Memory B cell (primary cell): ENCODE data around the gene COPA.
"Not testable (repeated sequence)": the region's sequence is repeated elsewhere in the genome, so short reads cannot be mapped to it uniquely, and the experiment has no call there.

Experiments
- ATAC-seq: fragments of 150-1000 bp; cut with Tn5 transposase; 2 replicates; pipeline ENCODE4 v1.10.0; 2021; ENCODE audit warnings: low read depth, mild to moderate bottlenecking, moderate library complexity
- DNase-seq, 2 donors: peaks; one replicate each; pipeline ENCODE4 v3.0.0; 2022; ENCODE audit warnings: low spot score in 2 of 2
- H3K27ac Mint-ChIP-seq: one replicate; pipeline ENCODE4 v1.8.0; 2022; ENCODE audit warnings: mild to moderate bottlenecking, moderate library complexity, mixed read lengths
- H3K27me3 Mint-ChIP-seq: one replicate; pipeline ENCODE4 v1.8.0; 2022; ENCODE audit warnings: mixed read lengths
- H3K36me3 Mint-ChIP-seq: one replicate; pipeline ENCODE4 v1.8.0; 2022; ENCODE audit warnings: mild to moderate bottlenecking, mixed read lengths
- H3K4me1 Mint-ChIP-seq: one replicate; pipeline ENCODE4 v1.8.0; 2022; ENCODE audit warnings: mixed read lengths
- H3K4me3 Mint-ChIP-seq: one replicate; pipeline ENCODE4 v1.8.0; 2022; ENCODE audit warnings: mild to moderate bottlenecking, moderate library complexity, mixed read lengths
- H3K9me3 Mint-ChIP-seq: one replicate; pipeline ENCODE4 v1.8.0; 2022; ENCODE audit warnings: mixed read lengths

COPA gene

DNA sequence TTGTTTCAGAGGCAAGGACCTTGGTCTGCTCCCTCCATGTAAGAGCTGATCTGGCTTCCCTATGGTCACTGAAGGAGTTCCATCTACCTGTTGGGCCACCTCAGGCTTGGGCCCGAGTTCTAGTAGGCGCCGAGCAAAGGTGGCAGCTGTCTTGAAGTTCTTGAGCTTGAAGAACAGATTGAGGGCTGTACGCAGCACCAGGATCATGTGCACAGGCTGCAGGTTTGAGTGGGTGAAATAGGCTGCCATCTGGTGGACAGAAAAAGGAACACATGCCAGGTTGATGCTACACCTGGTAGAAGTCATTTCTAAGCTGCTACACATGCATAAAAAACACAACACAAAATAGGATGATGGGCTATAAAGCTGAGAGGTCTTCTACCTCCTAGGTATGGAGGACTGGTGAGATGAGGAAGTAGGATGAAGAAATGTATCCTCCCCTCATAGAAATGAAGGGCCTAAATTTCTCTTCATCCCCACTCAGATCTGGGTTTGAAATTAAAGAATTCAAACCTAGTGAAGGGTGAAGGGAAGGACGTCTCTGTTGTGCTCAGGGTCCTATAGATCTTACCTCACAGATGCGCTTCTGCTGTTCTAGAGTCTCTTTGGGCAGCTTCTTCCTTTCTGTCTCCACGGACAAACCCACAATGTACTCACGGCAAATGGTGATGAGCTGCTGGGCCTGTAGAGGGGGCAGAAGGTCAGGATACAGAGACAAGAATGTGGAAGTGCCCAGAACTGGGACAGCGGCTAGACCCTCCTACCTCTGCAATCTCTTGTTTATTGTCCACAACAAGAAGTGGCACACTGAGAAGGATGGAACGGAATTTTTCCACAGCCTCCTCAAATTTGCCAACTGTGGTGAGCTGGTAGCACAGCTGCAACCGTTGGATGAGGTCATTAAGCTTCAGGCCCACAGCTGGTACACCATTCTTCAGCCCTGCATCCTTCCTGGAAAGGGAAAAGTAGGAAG lies 51.5 kb downstream of the COPA start:
- no peak overlapping the region for H3K4me3 Mint-ChIP-seq
- ATAC-seq (peak; percentile 97), DNase-seq (peak; percentile 62 to 69)
- no peaks in the 10 kb centered on the region for H3K9me3 Mint-ChIP-seq
- H3K36me3 Mint-ChIP-seq, result peaks cover 40% of the 10 kb centered on the region
- H3K27ac Mint-ChIP-seq, result peak overlapping the region; percentile 58
- no peaks in the 10 kb centered on the region for H3K27me3 Mint-ChIP-seq
- H3K4me1 Mint-ChIP-seq, result peaks cover 4% of the 10 kb centered on the region

DNA sequence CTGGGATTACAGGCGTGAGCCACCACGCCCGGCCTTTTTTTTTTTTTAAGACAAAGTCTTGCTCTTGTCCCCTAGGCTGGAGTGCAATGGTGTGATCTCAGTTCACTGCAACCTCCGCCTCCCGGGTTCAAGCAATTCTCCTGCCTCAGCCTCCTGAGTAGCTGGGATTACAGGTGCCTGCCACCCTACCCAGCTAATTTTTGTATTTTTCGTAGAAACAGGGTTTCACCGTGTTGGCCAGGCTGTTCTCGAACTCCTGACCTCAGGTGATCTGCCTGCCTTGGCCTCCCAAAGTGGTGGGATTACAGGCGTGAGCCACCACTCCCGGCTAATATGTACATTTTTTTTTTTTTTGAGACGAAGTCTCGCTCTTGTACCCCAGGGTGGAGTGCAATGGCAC lies 55.3 kb downstream of the COPA start:
- ATAC-seq, H3K27ac Mint-ChIP-seq, H3K4me3 Mint-ChIP-seq, H3K9me3 Mint-ChIP-seq, H3K27me3 Mint-ChIP-seq, DNase-seq: not testable (repeated sequence)
- peaks cover 21% of the 10 kb centered on the region for H3K4me1 Mint-ChIP-seq
- peaks cover 18% of the 10 kb centered on the region for H3K36me3 Mint-ChIP-seq

- peaks cover 14% of the 10 kb centered on the region for H3K36me3 Mint-ChIP-seq
- no peak overlapping the region for H3K27ac Mint-ChIP-seq
- H3K9me3 Mint-ChIP-seq, result no peaks in the 10 kb centered on the region
- DNase-seq, result no peak
- no peak for ATAC-seq
- no peaks in the 10 kb centered on the region for H3K27me3 Mint-ChIP-seq
- peaks cover 17% of the 10 kb centered on the region for H3K4me1 Mint-ChIP-seq
- peak overlapping the region; percentile 80 for H3K4me3 Mint-ChIP-seq
Measured at GRCh38 chr1:160285506-160285905, 57.5 kb downstream of the COPA start.

GRCh38 chr1:160284782-160285344 lies 58.2 kb downstream of the COPA start, which contains the start of gene PEX19:
PEX19 (minus strand) TSS chr1:160285133; CDS start chr1:160285124, 9 bp downstream.
- Mint-ChIP-seq H3K27me3 (no peaks in the 10 kb centered on the region), H3K36me3 (peaks cover 15% of the 10 kb centered on the region), H3K4me1 (peaks cover 17% of the 10 kb centered on the region), H3K9me3 (no peaks in the 10 kb centered on the region), H3K27ac (peak within 1 kb of the TSS; percentile 96), H3K4me3 (peak within 1 kb of the TSS; percentile 98)
- ATAC-seq (peak; percentile 100), DNase-seq (peak; percentile 91)

GRCh38 chr1:160284220-160284781 lies 58.7 kb downstream of the COPA start:
- DNase-seq (no peak), ATAC-seq (peak; percentile 15)
- H3K27me3 Mint-ChIP-seq, result no peaks in the 10 kb centered on the region
- peaks cover 17% of the 10 kb centered on the region for H3K4me1 Mint-ChIP-seq
- peak overlapping the region; percentile 96 for H3K27ac Mint-ChIP-seq
- peaks cover 17% of the 10 kb centered on the region for H3K36me3 Mint-ChIP-seq
- peak overlapping the region; percentile 98 for H3K4me3 Mint-ChIP-seq
- no peaks in the 10 kb centered on the region for H3K9me3 Mint-ChIP-seq

- H3K4me1 Mint-ChIP-seq, result peaks cover 17% of the 10 kb centered on the region
- H3K9me3 Mint-ChIP-seq, result no peaks in the 10 kb centered on the region
- H3K27me3 Mint-ChIP-seq, result no peaks in the 10 kb centered on the region
- H3K36me3 Mint-ChIP-seq, result peaks cover 21% of the 10 kb centered on the region
- H3K27ac Mint-ChIP-seq, result no peak overlapping the region
- DNase-seq (no peak), ATAC-seq (no peak)
- no peak overlapping the region for H3K4me3 Mint-ChIP-seq
Measured at GRCh38 chr1:160282807-160283206, 60.2 kb downstream of the COPA start.

DNA sequence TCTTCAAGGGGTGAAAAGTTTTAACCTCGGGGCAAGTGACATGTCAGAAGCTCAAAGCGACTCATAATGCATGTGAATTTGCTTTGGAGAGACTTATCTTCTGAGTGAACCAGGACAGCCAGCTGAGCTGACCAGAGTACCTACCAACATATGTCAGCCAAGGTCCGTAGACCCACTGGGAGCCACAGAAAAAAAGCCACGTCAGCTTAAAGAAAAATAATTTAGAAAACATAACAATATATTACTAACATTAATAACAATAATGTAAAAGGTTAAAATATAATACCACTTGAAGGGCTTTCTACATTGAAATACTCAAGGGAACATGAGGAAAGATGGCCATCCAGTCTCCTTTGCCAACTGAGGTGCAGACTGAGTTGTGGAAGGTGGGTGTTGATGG lies 65.1 kb downstream of the COPA start:
- Mint-ChIP-seq H3K27ac (no peak overlapping the region), H3K9me3 (no peaks in the 10 kb centered on the region), H3K27me3 (no peaks in the 10 kb centered on the region), H3K4me1 (no peaks in the 10 kb centered on the region), H3K4me3 (no peak overlapping the region), H3K36me3 (peaks cover 21% of the 10 kb centered on the region)
- no peak for DNase-seq
- ATAC-seq, result no peak

DNA sequence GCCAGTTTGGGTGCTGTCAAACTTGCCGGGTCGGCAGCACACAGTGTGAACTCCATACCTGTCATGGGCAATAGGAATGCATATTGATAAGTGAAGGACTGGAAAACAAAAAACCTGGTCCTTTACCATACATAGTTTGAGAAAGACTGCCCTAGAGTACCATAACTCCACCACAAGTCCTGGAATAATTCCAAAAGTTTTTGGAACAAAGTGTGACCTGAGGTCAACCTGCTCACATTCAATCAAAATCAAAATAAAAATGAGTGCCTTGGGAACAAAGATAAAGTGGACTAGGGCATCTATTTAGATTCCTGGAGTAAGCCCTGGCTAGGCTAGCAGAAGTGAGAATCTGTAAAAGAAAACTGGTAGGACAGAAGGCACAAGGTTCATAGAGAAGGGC lies 65.7 kb downstream of the COPA start:
- Mint-ChIP-seq H3K27ac (no peak overlapping the region), H3K4me3 (no peak overlapping the region), H3K27me3 (no peaks in the 10 kb centered on the region), H3K4me1 (no peaks in the 10 kb centered on the region), H3K9me3 (no peaks in the 10 kb centered on the region), H3K36me3 (peaks cover 19% of the 10 kb centered on the region)
- DNase-seq, result no peak
- no peak for ATAC-seq

DNA sequence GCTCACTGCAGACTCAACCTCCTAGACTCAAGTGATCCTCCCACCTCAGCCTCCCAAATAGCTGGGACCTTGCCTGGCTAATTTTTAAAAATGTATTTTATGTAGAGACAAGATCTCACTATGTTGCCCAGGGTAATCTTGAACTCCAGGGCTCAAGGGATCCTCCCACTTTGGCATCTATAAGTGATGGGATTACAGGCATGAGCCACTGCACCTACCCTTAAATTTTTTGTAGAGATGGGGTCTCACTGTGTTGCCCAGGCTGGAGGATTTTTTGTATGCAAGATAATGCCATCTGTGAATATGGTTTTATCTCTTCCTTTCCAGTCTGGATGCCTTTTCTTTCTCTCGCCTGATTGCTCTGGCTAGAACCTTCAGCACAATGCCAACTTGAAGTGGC lies 72.0 kb downstream of the COPA start:
- Mint-ChIP-seq H3K4me3 (no peak overlapping the region), H3K27me3 (no peaks in the 10 kb centered on the region)

GRCh38 chr1:160267284-160267991 lies 75.6 kb downstream of the COPA start:
- Mint-ChIP-seq H3K9me3 (no peaks in the 10 kb centered on the region), H3K27ac (no peak overlapping the region), H3K4me1 (peaks cover 5% of the 10 kb centered on the region), H3K36me3 (no peaks in the 10 kb centered on the region), H3K27me3 (no peaks in the 10 kb centered on the region), H3K4me3 (no peak overlapping the region)
- ATAC-seq (no peak), DNase-seq (no peak)

More for the DNA sequence above, 72.0 kb downstream of the COPA start:
- no peaks in the 10 kb centered on the region for H3K36me3 Mint-ChIP-seq
- DNase-seq (no peak), ATAC-seq (no peak)
- H3K4me1 Mint-ChIP-seq, result no peaks in the 10 kb centered on the region
- H3K9me3 Mint-ChIP-seq, result no peaks in the 10 kb centered on the region
- no peak overlapping the region for H3K27ac Mint-ChIP-seq

- H3K27me3 Mint-ChIP-seq, result no peaks in the 10 kb centered on the region
- ATAC-seq (no peak), DNase-seq (no peak)
- no peaks in the 10 kb centered on the region for H3K9me3 Mint-ChIP-seq
- no peak overlapping the region for H3K4me3 Mint-ChIP-seq
- no peak overlapping the region for H3K27ac Mint-ChIP-seq
- peaks cover 18% of the 10 kb centered on the region for H3K4me1 Mint-ChIP-seq
- no peaks in the 10 kb centered on the region for H3K36me3 Mint-ChIP-seq
Measured at GRCh38 chr1:160264795-160265307, 78.2 kb downstream of the COPA start.

DNA sequence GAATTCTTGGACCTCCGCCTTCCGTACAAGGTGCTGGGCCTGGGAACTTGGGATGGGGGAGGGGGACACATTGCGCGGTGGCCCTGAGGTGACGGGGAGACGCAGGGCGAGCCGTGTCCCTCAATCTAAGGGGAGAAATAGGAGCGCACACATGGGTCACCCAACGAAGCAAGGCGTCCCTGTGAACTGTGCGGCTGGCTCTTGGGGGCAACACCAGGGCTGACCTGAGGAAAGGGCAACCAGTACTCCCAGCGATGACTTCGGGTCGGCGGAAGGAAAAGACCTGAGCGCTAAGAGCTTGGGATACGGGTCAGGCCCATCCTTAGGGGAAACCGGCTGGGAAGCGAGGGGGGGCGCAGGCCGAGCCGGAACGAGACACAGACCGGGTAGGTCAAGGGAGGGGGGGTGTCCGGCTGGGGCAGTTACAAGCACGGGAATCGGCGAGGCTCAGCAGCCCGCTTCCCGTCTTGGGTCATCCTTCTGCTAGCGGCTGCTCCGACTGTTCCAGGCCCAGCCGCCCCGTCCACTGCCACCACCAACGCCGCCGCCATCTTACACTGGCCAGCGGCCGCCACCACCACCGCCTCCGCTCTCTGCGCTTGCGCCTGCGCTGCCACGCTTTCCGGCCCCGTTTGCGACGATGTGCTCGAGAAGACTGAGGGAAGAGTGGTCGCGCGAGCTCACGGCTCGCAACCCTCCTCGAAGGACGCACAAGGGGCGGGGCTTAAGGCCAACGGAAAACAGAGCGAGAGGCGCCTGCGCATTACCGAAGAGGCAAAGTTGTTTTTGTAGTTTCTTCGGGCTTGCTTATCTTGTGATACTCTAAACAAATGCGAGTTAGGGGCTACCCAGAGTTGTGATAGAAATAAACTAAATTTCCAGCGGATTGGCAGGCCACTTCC lies 80.9 kb downstream of the COPA start, which contains the start of gene DCAF8:
Gene DCAF8 (minus strand): TSS at position 657 of the 902 bp plus-strand sequence. CDS start 18,541 bp downstream, outside the sequence.
- no peaks in the 10 kb centered on the region for H3K9me3 Mint-ChIP-seq
- no peaks in the 10 kb centered on the region for H3K27me3 Mint-ChIP-seq
- peaks cover 23% of the 10 kb centered on the region for H3K4me1 Mint-ChIP-seq
- peaks cover 4% of the 10 kb centered on the region for H3K36me3 Mint-ChIP-seq
- DNase-seq (peak; percentile 94 to 95), ATAC-seq (peak; percentile 84)
- peak within 1 kb of the TSS; percentile 93 for H3K4me3 Mint-ChIP-seq
- H3K27ac Mint-ChIP-seq, result peak within 1 kb of the TSS; percentile 99

DNA sequence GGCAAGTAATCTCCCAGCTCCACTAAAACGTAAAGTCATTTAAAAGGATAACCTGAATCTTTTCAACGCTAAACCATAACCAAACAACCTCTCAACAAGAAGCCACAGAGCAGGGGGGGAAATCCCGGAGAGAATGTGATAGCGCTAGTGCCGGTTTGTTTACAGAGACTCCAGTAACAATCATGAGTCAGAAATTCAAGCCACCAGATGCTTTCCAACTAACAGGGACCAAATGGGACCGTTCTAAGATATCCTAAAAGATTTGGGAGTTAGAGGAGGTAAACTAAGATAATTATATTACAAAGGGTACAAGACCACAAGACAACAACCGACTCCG lies 81.5 kb downstream of the COPA start:
- H3K4me1 Mint-ChIP-seq, result peaks cover 23% of the 10 kb centered on the region
- H3K36me3 Mint-ChIP-seq, result peaks cover 4% of the 10 kb centered on the region
- ATAC-seq (peak; percentile 54), DNase-seq (peak in 1 of 2 donors; percentile 62)
- no peaks in the 10 kb centered on the region for H3K9me3 Mint-ChIP-seq
- peak overlapping the region; percentile 93 for H3K4me3 Mint-ChIP-seq
- peak overlapping the region; percentile 99 for H3K27ac Mint-ChIP-seq
- H3K27me3 Mint-ChIP-seq, result no peaks in the 10 kb centered on the region
